Activated B cell treated with CpG ODN at 0.5 μM for 24 hours (primary cell): ENCODE data around the gene PREX1. TPM values are rescaled to one million over a fixed set of nuclear protein-coding genes. Genes with fewer than 3 reads are reported as not detected.

Experiments
- ATAC-seq: fragments of 200-7000 bp; cut with Tn5 transposase; one replicate; pipeline ENCODE4 v1.10.0; 2021; ENCODE audit warnings: low read depth, mild to moderate bottlenecking, moderate library complexity
- CTCF ChIA-PET: fragments of 350-600 bp; sonication (Branson Sonifier 250); formaldehyde crosslinking; loops from one replicate; lab custom pipeline; 2021; ENCODE audit warnings: antibody characterized with exemption; lab: Charles Lee
- POLR2A ChIA-PET: fragments of 350-600 bp; sonication (Branson Sonifier 250); formaldehyde crosslinking; loops from one replicate; lab custom pipeline; 2021; ENCODE audit warnings: antibody characterized with exemption; lab: Charles Lee
- DNase-seq: peaks from one replicate; pipeline ENCODE4 v3.0.0; 2022
- H3K27ac Mint-ChIP-seq: one replicate; pipeline ENCODE4 v1.8.0; 2020; ENCODE audit warnings: mixed read lengths
- H3K27me3 Mint-ChIP-seq: one replicate; pipeline ENCODE4 v1.8.0; 2021; ENCODE audit warnings: mixed read lengths
- H3K36me3 Mint-ChIP-seq: one replicate; pipeline ENCODE4 v1.8.0; 2021; ENCODE audit warnings: low read depth, mixed read lengths
- H3K4me1 Mint-ChIP-seq: one replicate; pipeline ENCODE4 v1.8.0; 2021; ENCODE audit warnings: mixed read lengths
- H3K4me3 Mint-ChIP-seq: one replicate; pipeline ENCODE4 v1.8.0; 2020; ENCODE audit warnings: mild to moderate bottlenecking, mixed read lengths
- H3K9me3 Mint-ChIP-seq: one replicate; pipeline ENCODE4 v1.8.0; 2020; ENCODE audit warnings: mixed read lengths
- CTCF ChIP-seq: fragments of 200-600 bp; IDR thresholded peaks from one replicate; pipeline ENCODE4 v1.8.0; 2022; ENCODE audit warnings: antibody characterized with exemption, mild to moderate bottlenecking
- intact Hi-C: fragments of 100-400 bp; cut with micrococcal nuclease; formaldehyde crosslinking; loops from one replicate; pipeline ENCODE4 v1.15.1; 2024
- total RNA-seq: library from RNA; stranded (reverse); gene quantifications from 2 replicates; pipeline ENCODE4 v1.2.3, GENCODE V29; 2022

The PREX1 gene
- total RNA-seq, 1 donor from 2014 or later = 71.4 TPM

DNA sequence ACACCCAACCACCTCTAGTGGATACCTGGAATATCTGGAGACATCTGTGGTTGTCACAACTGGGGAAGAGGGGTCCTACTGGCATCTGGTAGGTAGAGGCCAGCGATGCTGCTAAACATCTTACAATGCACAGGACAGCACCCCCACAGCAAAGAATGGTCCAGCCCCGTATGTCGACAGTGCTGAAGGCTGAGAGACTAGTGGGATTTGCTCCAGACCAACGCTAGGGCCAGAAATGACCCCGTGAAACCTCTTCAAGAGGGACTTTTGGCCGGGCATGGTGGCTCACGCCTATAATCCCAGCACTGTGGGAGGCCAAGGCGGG is 7.2 kb downstream of the PREX1 start:
- Mint-ChIP-seq H3K4me1 (no peaks in the 10 kb centered on the region), H3K9me3 (no peaks in the 10 kb centered on the region), H3K27me3 (no peaks in the 10 kb centered on the region), H3K36me3 (peaks cover 21% of the 10 kb centered on the region), H3K27ac (peak overlapping the region; percentile 95), H3K4me3 (peak overlapping the region; percentile 42)
- TF ChIP-seq CTCF = no peak
- DNase-seq (no peak), ATAC-seq (no peak)
- POLR2A ChIA-PET = interaction anchor here (0.8 to 1.9 kb wide), 4 partner anchors 23 to 108 kb away, joined by 3 to 7 read pairs (median 4); no protein-coding TSS in a partner anchor
- CTCF ChIA-PET = no interaction called here
- intact Hi-C loops = loop anchor here (10.0 kb wide), 1 partner anchor 454 kb away; the partner anchor contains the start of gene ZNFX1

DNA sequence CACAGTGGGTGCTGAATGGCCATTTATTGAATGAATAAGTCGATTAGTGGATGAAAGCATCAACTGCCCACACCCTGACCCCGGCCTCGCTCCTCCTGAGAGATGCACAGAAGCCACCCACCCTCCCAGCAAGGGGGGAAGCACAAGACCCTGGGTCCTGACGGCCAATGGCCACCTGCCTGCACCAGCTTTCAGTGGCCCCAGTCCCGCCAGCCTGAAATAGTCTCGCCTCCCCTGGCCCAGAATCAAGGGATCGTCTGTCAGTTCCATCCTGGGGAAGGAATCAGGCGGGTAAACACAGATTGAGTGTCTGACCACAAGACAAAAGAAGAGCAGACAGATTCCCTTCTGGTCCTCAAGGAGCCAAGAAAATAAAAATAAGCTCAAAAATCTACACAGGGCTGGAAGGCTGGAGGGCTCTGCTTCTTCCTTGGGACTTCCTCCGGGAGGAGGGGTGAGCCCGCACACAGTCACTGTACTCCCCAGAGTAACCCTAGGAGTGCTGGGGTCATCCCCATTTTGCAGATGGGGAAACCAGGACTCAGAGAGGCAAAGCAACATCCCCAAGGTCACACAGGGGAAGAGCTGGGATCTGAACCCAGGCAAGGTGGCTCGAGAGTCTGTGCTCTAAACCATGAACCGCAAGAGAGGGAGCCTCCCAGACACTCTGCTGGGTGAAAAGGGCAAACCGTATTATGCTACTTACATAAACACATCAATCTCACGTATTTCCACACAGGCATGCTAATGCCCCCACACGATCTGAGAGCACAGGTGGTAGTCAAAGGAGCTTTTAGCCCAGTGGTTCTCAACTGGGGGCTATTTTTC is 7.8 kb downstream of the PREX1 start:
- Mint-ChIP-seq H3K27ac (peak overlapping the region; percentile 89), H3K9me3 (no peaks in the 10 kb centered on the region), H3K27me3 (no peaks in the 10 kb centered on the region), H3K4me3 (peak overlapping the region; percentile 42), H3K36me3 (peaks cover 24% of the 10 kb centered on the region), H3K4me1 (no peaks in the 10 kb centered on the region)
- ChIA-PET CTCF (no interaction called here), POLR2A (interaction anchor here (0.8 to 1.9 kb wide), 4 partner anchors 22 to 108 kb away, joined by 3 to 7 read pairs (median 4); no protein-coding TSS in a partner anchor)
- DNase-seq = no peak
- TF ChIP-seq CTCF = no peak
- intact Hi-C loops = loop anchor here (10.0 kb wide), 1 partner anchor 455 kb away; the partner anchor contains the start of gene ZNFX1
- ATAC-seq = no peak

DNA sequence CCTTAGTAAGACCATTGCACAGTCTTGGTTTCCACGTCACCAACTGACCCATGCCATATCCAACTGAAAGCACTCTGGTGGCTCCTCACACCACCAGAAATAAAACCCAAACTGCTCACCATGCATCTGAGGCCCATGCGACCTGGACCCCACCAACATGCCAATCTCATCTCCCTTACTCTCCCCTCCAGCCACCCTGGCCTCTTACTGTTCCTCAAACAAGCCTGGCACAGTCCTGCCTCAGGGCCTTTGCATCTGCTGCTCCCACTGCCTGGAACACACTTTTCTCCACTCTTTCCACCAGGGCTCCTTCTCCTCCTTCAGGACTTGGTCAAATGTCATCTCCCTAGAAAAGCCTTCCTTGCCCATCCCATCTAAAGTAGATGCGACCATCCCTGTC is 8.7 kb downstream of the PREX1 start:
- no peaks in the 10 kb centered on the region for H3K27me3 Mint-ChIP-seq
- DNase-seq (no peak), ATAC-seq (no peak)
- H3K9me3 Mint-ChIP-seq = no peaks in the 10 kb centered on the region
- no peak for TF ChIP-seq CTCF
- peak overlapping the region; percentile 89 for H3K27ac Mint-ChIP-seq
- peak overlapping the region; percentile 63 for H3K4me3 Mint-ChIP-seq
- POLR2A ChIA-PET = interaction anchor here (0.6 to 2.3 kb wide), 5 partner anchors 9 to 92 kb away, joined by 3 to 25 read pairs (median 6); partner anchors contain the start of gene PREX1
- CTCF ChIA-PET = no interaction called here
- intact Hi-C loops = no loop called here
- peaks cover 28% of the 10 kb centered on the region for H3K36me3 Mint-ChIP-seq
- H3K4me1 Mint-ChIP-seq = no peaks in the 10 kb centered on the region

- intact Hi-C loops = no loop called here
- CTCF ChIA-PET = no interaction called here
- Mint-ChIP-seq H3K36me3 (peaks cover 28% of the 10 kb centered on the region), H3K4me1 (no peaks in the 10 kb centered on the region), H3K9me3 (no peaks in the 10 kb centered on the region), H3K27me3 (no peaks in the 10 kb centered on the region), H3K27ac (peak overlapping the region; percentile 89), H3K4me3 (peak overlapping the region; percentile 63)
- ATAC-seq (peak; percentile 49), DNase-seq (no peak)
- no peak for TF ChIP-seq CTCF
- POLR2A ChIA-PET = interaction anchor here (0.6 to 2.3 kb wide), 9 partner anchors 9 to 104 kb away, joined by 3 to 25 read pairs (median 5); partner anchors contain the start of gene PREX1
Measured at GRCh38 chr20:48818481-48818987, 9.3 kb downstream of the PREX1 start.

GRCh38 chr20:48818031-48818370 is 9.8 kb downstream of the PREX1 start:
- Mint-ChIP-seq H3K4me1 (no peaks in the 10 kb centered on the region), H3K36me3 (peaks cover 28% of the 10 kb centered on the region), H3K4me3 (peak overlapping the region; percentile 63), H3K27me3 (no peaks in the 10 kb centered on the region), H3K27ac (peak overlapping the region; percentile 89), H3K9me3 (no peaks in the 10 kb centered on the region)
- CTCF ChIA-PET = no interaction called here
- POLR2A ChIA-PET = interaction anchor here (1.0 to 2.3 kb wide), 8 partner anchors 10 to 105 kb away, joined by 3 to 25 read pairs (median 4); partner anchors contain the start of gene PREX1
- no peak for TF ChIP-seq CTCF
- intact Hi-C loops = no loop called here
- no peak for ATAC-seq
- no peak for DNase-seq
